ENCODE data around the gene AKAP6. TPM values are rescaled to one million over a fixed set of nuclear protein-coding genes. Genes with fewer than 3 reads are reported as not detected.
A peak's percentile ranks its signal among the peaks of the same experiment; 100 is the strongest.

The AKAP6 gene
- total RNA-seq, result 21.8 and 23.1 TPM in 2 replicates
- 9.2 and 11.8 TPM in 2 replicates for polyA plus RNA-seq

GRCh38 chr14:32329146-32329545, at the start of gene AKAP6:
Gene AKAP6 (plus strand): TSS chr14:32329298. CDS start chr14:32433494, 104,196 bp downstream.
- DNase-seq (ENCODE audit: low read depth in 1 of 2, low spot score in 1 of 2), result no peak
- Histone ChIP-seq H3K4me3 (no peak within 1 kb of the TSS), H3K4me1 (ENCODE audit: low read depth) (peaks cover 14% of the 10 kb centered on the region), H3K27ac (no peak within 1 kb of the TSS), H3K36me3 (no peaks in the 10 kb centered on the region), H3K27me3 (no peaks in the 10 kb centered on the region), H3K9me3 (ENCODE audit: low read depth) (no peaks in the 10 kb centered on the region)
- TF ChIP-seq CTCF (IDR thresholded peaks at IDR 0.05; ENCODE audit: low read depth, low read length), result no peak

GRCh38 chr14:32286602-32287001, 42.5 kb upstream of the AKAP6 start:
- TF ChIP-seq CTCF (IDR thresholded peaks at IDR 0.05; ENCODE audit: low read depth, low read length), result no peak
- Histone ChIP-seq H3K27me3 (no peaks in the 10 kb centered on the region), H3K4me3 (no peak overlapping the region), H3K9me3 (ENCODE audit: low read depth) (no peaks in the 10 kb centered on the region), H3K27ac (no peak overlapping the region), H3K36me3 (no peaks in the 10 kb centered on the region), H3K4me1 (ENCODE audit: low read depth) (no peaks in the 10 kb centered on the region)
- no peak for DNase-seq (ENCODE audit: low read depth in 1 of 2, low spot score in 1 of 2)

GRCh38 chr14:32296366-32296765, 32.7 kb upstream of the AKAP6 start:
- DNase-seq (ENCODE audit: low read depth in 1 of 2, low spot score in 1 of 2), result no peak
- Histone ChIP-seq H3K27me3 (no peaks in the 10 kb centered on the region), H3K4me3 (no peak overlapping the region), H3K27ac (no peak overlapping the region), H3K36me3 (no peaks in the 10 kb centered on the region), H3K4me1 (ENCODE audit: low read depth) (no peaks in the 10 kb centered on the region), H3K9me3 (ENCODE audit: low read depth) (no peaks in the 10 kb centered on the region)
- no peak for TF ChIP-seq CTCF (IDR thresholded peaks at IDR 0.05; ENCODE audit: low read depth, low read length)

- no peak for TF ChIP-seq CTCF (IDR thresholded peaks at IDR 0.05; ENCODE audit: low read depth, low read length)
- Histone ChIP-seq H3K36me3 (no peaks in the 10 kb centered on the region), H3K27ac (no peak overlapping the region), H3K27me3 (no peaks in the 10 kb centered on the region), H3K9me3 (ENCODE audit: low read depth) (no peaks in the 10 kb centered on the region), H3K4me1 (ENCODE audit: low read depth) (no peaks in the 10 kb centered on the region), H3K4me3 (no peak overlapping the region)
- no peak for DNase-seq (ENCODE audit: low read depth in 1 of 2, low spot score in 1 of 2)
Measured at GRCh38 chr14:32298346-32298745, 30.8 kb upstream of the AKAP6 start.

GRCh38 chr14:32300136-32300535, 29.0 kb upstream of the AKAP6 start:
- no peaks in the 10 kb centered on the region for H3K36me3 ChIP-seq
- TF ChIP-seq CTCF (IDR thresholded peaks at IDR 0.05; ENCODE audit: low read depth, low read length), result no peak
- peak in 1 of 2 donors; percentile 8 for DNase-seq (ENCODE audit: low read depth in 1 of 2, low spot score in 1 of 2)
- no peaks in the 10 kb centered on the region for H3K9me3 ChIP-seq (ENCODE audit: low read depth)
- H3K4me3 ChIP-seq, result no peak overlapping the region
- H3K27ac ChIP-seq, result no peak overlapping the region
- H3K27me3 ChIP-seq, result no peaks in the 10 kb centered on the region
- H3K4me1 ChIP-seq (ENCODE audit: low read depth), result peaks cover 17% of the 10 kb centered on the region

- Histone ChIP-seq H3K27me3 (no peaks in the 10 kb centered on the region), H3K36me3 (no peaks in the 10 kb centered on the region), H3K9me3 (ENCODE audit: low read depth) (no peaks in the 10 kb centered on the region), H3K4me1 (ENCODE audit: low read depth) (peaks cover 17% of the 10 kb centered on the region), H3K27ac (peak overlapping the region; percentile 80), H3K4me3 (no peak overlapping the region)
- DNase-seq (ENCODE audit: low read depth in 1 of 2, low spot score in 1 of 2), result peak in 1 of 2 donors; percentile 43
- no peak for TF ChIP-seq CTCF (IDR thresholded peaks at IDR 0.05; ENCODE audit: low read depth, low read length)
Measured at GRCh38 chr14:32303865-32304264, 25.2 kb upstream of the AKAP6 start.
